GM21786 (cell line): ENCODE measurements around the gene KCNB1.

ENCODE experiments used
- ATAC-seq: cut with Tn5 transposase; IDR thresholded peaks from one replicate; pipeline ENCODE4 v1.9.1; 2021; ENCODE audit not compliant: unreplicated experiment

KCNB1 gene

DNA sequence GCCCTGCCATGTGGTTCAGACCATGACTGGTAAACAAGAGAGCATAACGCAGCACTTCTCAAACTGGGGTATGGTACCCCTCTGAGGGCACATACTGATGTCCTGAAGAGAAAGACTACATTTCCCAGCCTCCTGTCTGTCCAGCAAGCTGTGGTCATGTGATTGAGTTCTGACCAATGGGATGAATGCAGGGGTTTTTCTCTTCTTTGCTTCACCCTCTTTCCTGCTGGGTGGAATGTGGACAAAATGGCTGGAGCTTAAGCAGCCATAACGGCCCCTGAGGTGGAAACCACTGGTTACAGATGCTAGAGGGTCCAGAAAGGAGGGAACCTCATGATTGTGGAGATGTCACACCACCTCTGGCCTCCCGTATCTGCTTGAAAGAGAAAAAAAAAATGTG, 19.4 kb upstream of the KCNB1 start:
- ATAC-seq: no peak

- ATAC-seq: no peak
These were observed 14.9 kb upstream of the KCNB1 start for GRCh38 chr20:49497398-49497669.

DNA sequence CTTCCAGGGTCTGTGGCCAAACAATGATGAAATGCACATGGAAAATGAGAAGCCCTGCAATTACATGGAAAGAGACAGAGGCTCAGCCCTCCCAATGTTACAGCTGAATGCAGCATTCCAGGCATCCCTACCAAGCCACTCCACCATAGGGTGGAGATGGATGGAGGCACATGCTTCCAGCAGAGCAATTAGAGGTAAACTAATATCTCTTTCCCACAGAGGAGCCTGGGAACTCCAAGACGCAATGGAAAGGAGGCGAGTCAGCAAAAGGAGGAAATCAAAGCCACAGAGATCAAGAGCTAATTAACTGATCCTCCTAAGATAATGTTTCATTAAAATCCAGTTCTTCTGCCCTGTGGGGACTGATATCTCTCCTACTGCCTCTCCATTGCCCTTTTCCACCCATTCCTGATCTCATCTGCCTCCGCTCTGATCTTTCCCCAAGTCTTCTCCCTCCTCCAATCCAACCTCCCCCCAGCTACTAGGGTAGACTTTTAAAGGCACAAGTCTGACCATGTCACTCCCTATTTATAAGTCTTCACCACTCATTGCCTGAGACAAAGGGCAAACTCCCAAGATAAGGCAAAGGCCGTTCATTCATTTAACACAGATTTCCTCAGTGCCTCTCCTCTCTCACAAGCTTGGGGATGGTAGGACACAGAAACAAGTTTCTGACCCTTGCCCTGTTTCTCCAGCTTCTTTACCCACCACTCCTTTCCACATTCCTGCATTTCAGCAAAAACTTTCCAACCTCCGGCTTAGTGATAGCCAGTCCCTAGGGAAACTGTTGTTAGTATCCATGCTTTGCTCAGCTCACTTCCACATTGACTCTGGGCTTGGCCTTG, 14.3 kb upstream of the KCNB1 start:
- ATAC-seq: no peak

GRCh38 chr20:49496043-49496442, 13.6 kb upstream of the KCNB1 start:
- ATAC-seq: no peak

DNA sequence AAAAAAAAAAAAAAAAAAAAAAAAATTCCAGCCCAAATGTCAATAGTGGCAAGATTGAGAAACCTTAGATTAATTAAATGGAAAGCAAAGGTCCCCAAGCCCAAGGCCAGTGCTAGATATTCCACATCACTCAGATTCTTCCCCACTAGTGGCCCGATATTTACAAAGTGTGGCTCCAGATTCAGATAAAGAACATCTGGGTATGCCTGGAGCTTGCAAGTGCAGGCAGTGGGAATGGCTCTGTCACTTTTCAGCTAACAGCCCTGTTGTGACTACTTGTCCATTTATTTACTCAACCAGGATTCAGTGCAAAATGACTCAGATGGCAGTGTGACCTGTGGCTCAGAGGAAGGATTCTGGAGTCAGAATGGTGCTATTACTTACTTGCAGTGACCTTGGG, 8.2 kb upstream of the KCNB1 start:
- ATAC-seq: no peak

- ATAC-seq: no peak
These were observed 7.2 kb upstream of the KCNB1 start for GRCh38 chr20:49489688-49490087.

- no peak for ATAC-seq
These were observed 3.6 kb upstream of the KCNB1 start for GRCh38 chr20:49486064-49486463.

DNA sequence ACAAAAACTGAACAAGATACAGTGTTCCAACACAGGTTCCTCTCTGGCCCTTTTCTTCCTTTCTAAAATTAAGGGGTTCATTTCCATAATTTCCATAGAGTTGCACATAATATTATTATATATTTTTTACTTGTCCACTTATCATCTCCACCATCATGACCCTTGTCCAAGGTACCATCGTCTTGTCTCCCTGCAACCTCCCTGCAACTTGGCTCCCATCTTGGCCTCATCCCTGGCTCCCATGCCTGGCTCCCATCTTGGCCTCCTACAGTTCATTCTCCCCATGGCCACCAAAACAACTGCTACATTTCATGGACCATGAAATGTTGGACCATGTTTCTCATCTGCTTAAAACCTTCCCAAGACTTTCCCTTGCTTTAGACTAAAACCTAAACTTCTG, 3.1 kb upstream of the KCNB1 start:
- ATAC-seq: no peak

GRCh38 chr20:49484180-49485140, 2.0 kb upstream of the KCNB1 start:
- no peak for ATAC-seq

- no peak for ATAC-seq
These were observed 1.2 kb upstream of the KCNB1 start for GRCh38 chr20:49483696-49484123.

DNA sequence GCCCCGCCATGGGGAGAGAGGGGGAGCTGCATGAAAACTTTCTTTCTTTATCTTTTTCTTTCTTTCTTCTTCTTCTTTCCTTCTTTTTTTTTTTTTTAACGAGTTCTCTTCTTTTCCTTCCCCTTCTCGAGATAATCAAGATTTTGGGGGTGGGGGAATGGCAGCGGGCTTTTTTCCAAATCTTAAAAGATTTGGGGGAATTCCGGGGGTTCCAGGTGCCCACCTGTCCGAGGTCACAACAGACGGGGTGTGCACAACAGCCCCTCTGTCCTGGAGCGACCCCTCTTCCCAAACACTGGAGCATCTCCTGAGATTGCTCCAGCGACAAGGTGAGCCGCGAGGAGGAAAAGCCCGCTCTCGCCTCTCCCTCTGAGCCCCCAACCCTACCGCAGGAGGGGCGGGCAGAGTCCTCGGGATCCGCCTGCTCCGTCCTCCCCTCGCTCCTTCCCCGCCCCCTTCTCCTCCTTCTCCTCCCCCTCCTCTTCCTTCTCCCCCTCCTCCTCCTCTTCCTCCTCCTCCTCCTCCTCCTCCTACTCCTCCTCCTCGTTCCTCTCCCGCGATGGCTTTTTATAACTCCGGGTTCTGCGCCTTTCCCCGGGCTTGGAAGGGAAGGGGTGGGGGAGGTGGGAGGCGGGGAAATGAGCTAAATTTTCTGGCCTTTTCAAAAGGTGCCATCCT, 689 bp upstream of the KCNB1 start:
- ATAC-seq: no peak

DNA sequence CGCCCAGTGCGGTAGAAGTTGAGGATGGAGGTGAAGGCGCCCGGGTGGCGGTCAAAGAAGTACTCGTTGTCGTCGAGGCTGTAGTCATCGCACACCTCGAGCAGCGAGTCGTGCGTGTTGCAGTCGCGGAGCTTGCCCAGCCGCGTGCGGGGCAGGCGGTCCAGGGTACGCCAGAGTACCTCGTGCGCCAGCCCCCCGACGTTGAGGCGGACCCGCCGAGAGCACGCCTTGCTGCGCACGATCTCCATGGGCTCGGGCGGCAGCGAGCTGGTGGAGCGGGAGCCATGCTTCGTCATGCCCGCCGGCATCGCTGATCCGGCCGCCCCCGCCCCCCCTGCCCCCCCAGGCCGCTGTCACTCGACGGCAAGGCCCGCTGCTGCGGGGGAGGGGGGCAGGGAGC, 295 bp downstream of the KCNB1 start:
- ATAC-seq: no peak

- no peak for ATAC-seq
These were observed 1.4 kb downstream of the KCNB1 start for GRCh38 chr20:49481116-49481515.

GRCh38 chr20:49480236-49480635, 2.2 kb downstream of the KCNB1 start:
- ATAC-seq: no peak

- no peak for ATAC-seq
These were observed 2.7 kb downstream of the KCNB1 start for GRCh38 chr20:49479785-49480184.

- no peak for ATAC-seq
These were observed 3.4 kb downstream of the KCNB1 start for GRCh38 chr20:49478754-49479689.

DNA sequence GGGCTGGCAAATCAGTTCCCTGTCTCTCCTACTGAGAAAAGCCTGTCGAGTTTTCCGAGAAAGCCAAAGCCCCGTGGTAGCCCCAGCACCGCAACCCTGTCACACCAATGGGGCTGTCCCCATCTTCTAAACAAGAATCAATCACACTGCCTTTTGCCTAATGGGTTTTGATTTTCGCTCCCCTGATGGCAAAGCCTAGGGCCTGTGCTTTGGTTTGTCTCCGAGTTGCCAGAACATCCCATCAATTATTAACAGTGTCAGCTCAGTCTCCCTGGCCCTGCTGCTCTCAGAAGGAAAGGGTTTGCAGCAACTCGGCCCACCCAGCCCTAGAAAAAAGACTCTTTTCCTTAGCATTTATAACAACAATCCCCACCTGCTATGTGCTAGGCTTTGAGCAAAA, 4.2 kb downstream of the KCNB1 start:
- ATAC-seq: no peak

DNA sequence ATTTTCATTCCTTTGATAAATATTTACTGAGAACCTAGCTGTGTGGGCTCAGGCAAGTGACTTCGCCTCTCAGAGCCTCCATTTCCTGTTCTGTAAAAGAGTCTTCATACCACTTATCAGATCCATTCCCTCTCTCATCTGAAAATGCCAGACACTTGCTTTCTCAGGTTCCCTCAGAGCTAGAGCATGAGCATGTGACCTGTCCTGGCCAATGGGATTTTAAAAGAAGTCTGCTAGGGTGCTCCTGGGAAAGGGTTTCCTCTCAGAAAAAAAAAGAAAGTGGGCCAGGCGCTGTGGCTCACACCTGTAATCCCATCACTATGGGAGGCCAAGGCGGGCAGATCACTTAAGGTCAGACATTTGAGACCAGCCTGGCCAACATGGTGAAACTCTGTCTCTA, 5.3 kb downstream of the KCNB1 start:
- no peak for ATAC-seq

DNA sequence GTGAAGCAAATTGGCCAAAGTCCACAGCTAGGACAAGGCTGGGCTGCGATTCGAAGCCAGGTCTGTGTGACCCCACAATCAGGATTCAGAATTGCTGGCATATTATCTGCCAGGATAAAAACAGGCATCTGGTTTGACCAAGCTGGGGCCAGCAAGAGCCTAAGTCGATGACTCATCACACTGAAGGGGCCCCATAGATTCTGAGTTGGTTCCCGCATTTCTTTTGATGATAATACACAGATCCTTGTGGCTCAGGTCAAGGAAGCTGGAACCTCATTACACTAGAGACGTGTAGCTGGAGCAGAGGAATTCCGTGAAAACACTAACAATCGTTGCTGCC, 6.5 kb downstream of the KCNB1 start:
- no peak for ATAC-seq

DNA sequence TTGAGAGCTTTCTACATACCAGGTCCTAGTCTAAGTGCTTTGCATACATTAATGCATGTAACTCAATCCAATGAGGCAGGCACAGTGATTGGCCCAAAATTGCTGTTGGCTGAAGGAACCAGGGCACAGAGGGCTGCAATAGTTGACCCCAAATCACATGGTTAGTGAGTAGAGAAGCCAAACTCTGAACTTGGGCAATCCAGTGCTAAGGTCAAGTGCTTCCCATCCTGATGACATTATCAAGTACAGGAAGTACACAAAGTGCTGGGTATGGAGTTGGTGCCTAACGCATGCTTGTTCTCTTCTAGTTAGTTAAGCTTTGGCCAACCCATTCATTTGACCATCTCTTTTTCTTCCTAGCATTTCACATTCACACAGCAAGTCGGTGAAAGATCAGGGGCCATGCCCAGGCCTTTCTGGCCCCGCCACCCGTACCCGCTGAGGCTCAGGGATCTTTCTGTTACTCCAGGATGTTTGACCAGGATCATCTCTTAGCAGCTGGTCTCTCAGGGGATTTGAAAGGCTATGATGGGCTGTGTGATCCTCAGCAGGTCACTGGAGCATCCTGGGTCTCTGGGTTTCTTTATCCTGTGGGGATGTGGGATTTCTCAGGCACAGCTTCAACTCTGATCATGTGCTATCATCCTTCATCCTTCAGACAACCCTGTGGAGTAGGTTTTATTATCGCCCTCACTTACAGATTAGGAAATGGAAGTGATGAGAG, 7.0 kb downstream of the KCNB1 start:
- no peak for ATAC-seq
